CD14-positive monocyte (primary cell): ENCODE results near the gene FAM174B. TPM values are rescaled to one million over a fixed set of nuclear protein-coding genes. Genes with fewer than 3 reads are reported as not detected.

Experiments used
- DNase-seq, 3 donors: peaks; one replicate each; pipeline ENCODE4 v3.0.0-alpha.2; 2011 to 2022
- H2AFZ ChIP-seq: 2 replicates; pipeline ENCODE4 v1.6.0; 2012; ENCODE audit warnings: mild to moderate bottlenecking, low read depth, low read length, inconsistent platforms; ENCODE audit not compliant: insufficient read depth, poor library complexity, severe bottlenecking
- H3K27ac ChIP-seq, 2 donors: 1 replicate in 1 of 2; 2 replicates in 1 of 2; pipeline ENCODE4 v1.5.1; 2012 to 2013; ENCODE audit warnings: low read length in 2 of 2, control low read depth in 1 of 2, inconsistent platforms in 1 of 2, low read depth in 1 of 2, mild to moderate bottlenecking in 1 of 2
- H3K27me3 ChIP-seq, 2 donors: one replicate each; pipeline versions ENCODE4 v1.6.0 to v1.6.1; 2011 to 2013; ENCODE audit warnings: low read length in 2 of 2; ENCODE audit not compliant: control insufficient read depth in 2 of 2, insufficient read depth in 2 of 2
- H3K36me3 ChIP-seq, 2 donors: replicated peaks in 1 of 2; 1 replicate in 1 of 2; 2 replicates in 1 of 2; pipeline versions ENCODE4 v1.5.1 to v1.6.1; 2012 to 2013; ENCODE audit warnings: low read length in 2 of 2, control low read depth in 1 of 2, inconsistent platforms in 1 of 2, mild to moderate bottlenecking in 1 of 2; ENCODE audit not compliant: insufficient read depth in 2 of 2, control insufficient read depth in 1 of 2
- H3K4me1 ChIP-seq, 2 donors: 1 replicate in 1 of 2; 2 replicates in 1 of 2; pipeline versions ENCODE4 v1.5.1 to v1.6.1; 2012 to 2013; ENCODE audit warnings: low read length in 2 of 2, control low read depth in 1 of 2, inconsistent platforms in 1 of 2, mild to moderate bottlenecking in 1 of 2, moderate library complexity in 1 of 2; ENCODE audit not compliant: insufficient read depth in 2 of 2, control insufficient read depth in 1 of 2
- H3K4me2 ChIP-seq: replicated peaks from 2 replicates; pipeline ENCODE3; 2012; ENCODE audit warnings: low read length, moderate library complexity, mild to moderate bottlenecking; ENCODE audit not compliant: poor library complexity, severe bottlenecking; ENCODE audit errors: extremely low read depth
- H3K4me3 ChIP-seq, 3 experiments: fragments of 200-600 bp in 1 of 3; sonication (generic) in 1 of 3; replicated peaks in 1 of 3; 1 replicate in 2 of 3; 2 replicates in 1 of 3; pipeline ENCODE4 v1.5.1; 2011 to 2013; ENCODE audit warnings: low read length in 3 of 3, mild to moderate bottlenecking in 3 of 3, control low read depth in 2 of 3, low read depth in 2 of 3, inconsistent platforms in 1 of 3, moderate library complexity in 1 of 3
- H3K79me2 ChIP-seq: 2 replicates; pipeline ENCODE4 v1.6.0; 2012; ENCODE audit warnings: mild to moderate bottlenecking, control low read depth, inconsistent platforms, low read length, moderate library complexity; ENCODE audit not compliant: insufficient read depth
- H3K9ac ChIP-seq: 2 replicates; pipeline ENCODE4 v1.6.0; 2017; ENCODE audit warnings: low read length, mild to moderate bottlenecking; ENCODE audit not compliant: insufficient read depth, poor library complexity, severe bottlenecking
- H3K9me3 ChIP-seq, 2 donors: replicated peaks in 1 of 2; 1 replicate in 1 of 2; 2 replicates in 1 of 2; pipeline versions ENCODE4 v1.5.1 to v1.6.1; 2012 to 2013; ENCODE audit warnings: low read length in 2 of 2, control low read depth in 1 of 2; ENCODE audit not compliant: control insufficient read depth in 1 of 2, insufficient read depth in 1 of 2
- H4K20me1 ChIP-seq: 2 replicates; pipeline ENCODE4 v1.6.0; 2012; ENCODE audit warnings: mild to moderate bottlenecking, low read length, control low read depth, moderate library complexity; ENCODE audit not compliant: insufficient read depth
- H3K27ac Mint-ChIP-seq, 7 donors: one replicate each; pipeline ENCODE4 v1.8.0; 2020; ENCODE audit warnings: mild to moderate bottlenecking in 7 of 7, mixed read lengths in 7 of 7, moderate library complexity in 6 of 7, inconsistent platforms in 2 of 7
- H3K27me3 Mint-ChIP-seq, 3 donors: one replicate each; pipeline ENCODE4 v1.8.0; 2021 to 2022; ENCODE audit warnings: low read depth in 3 of 3, mild to moderate bottlenecking in 3 of 3, mixed read lengths in 3 of 3, moderate library complexity in 3 of 3, inconsistent platforms in 1 of 3
- H3K36me3 Mint-ChIP-seq, 2 donors: one replicate each; pipeline ENCODE4 v1.8.0; 2020; ENCODE audit warnings: mixed read lengths in 2 of 2, inconsistent platforms in 1 of 2, mild to moderate bottlenecking in 1 of 2
- H3K4me1 Mint-ChIP-seq: one replicate; pipeline ENCODE4 v1.8.0; 2020; ENCODE audit warnings: mild to moderate bottlenecking, mixed read lengths
- H3K4me3 Mint-ChIP-seq, 2 donors: one replicate each; pipeline ENCODE4 v1.8.0; 2020; ENCODE audit warnings: mild to moderate bottlenecking in 2 of 2, mixed read lengths in 2 of 2, moderate library complexity in 1 of 2
- H3K9me3 Mint-ChIP-seq, 7 donors: one replicate each; pipeline ENCODE4 v1.8.0; 2020 to 2022; ENCODE audit warnings: mixed read lengths in 7 of 7, mild to moderate bottlenecking in 6 of 7, moderate library complexity in 6 of 7, inconsistent platforms in 2 of 7
- CTCF ChIP-seq: fragments of 200-600 bp; IDR thresholded peaks from one replicate; pipeline ENCODE4 v1.8.0; 2022; ENCODE audit warnings: antibody characterized with exemption, mild to moderate bottlenecking
- WGBS: methylation state at CpG from one replicate; pipeline ENCODE4 v1.1.5; 2013; ENCODE audit warnings: missing lambda C conversion rate; ENCODE audit not compliant: insufficient coverage; 5-methylcytosine and 5-hydroxymethylcytosine counted together
- intact Hi-C, 2 donors: fragments of 100-400 bp; cut with micrococcal nuclease; formaldehyde crosslinking; loops; one replicate each; pipeline versions ENCODE4 v1.15.0 to v1.15.1; 2023
- polyA plus RNA-seq, 3 donors: library from polyadenylated mRNA; depleted of rRNA in 1 of 3; unstranded in 2 of 3; stranded (reverse) in 1 of 3; fragments of 300-500 nt in 2 of 3; fragments of >200 nt in 1 of 3; fragmentation: Illumina TruSeq in 2 of 3; gene quantifications; 1 replicate in 2 of 3; 2 replicates in 1 of 3; pipeline ENCODE4 v1.2.3, GENCODE V29; 2012 to 2021

FAM174B gene
- polyA plus RNA-seq, 3 donors, result 2.2 to 4.7 (median 3.2) TPM

DNA sequence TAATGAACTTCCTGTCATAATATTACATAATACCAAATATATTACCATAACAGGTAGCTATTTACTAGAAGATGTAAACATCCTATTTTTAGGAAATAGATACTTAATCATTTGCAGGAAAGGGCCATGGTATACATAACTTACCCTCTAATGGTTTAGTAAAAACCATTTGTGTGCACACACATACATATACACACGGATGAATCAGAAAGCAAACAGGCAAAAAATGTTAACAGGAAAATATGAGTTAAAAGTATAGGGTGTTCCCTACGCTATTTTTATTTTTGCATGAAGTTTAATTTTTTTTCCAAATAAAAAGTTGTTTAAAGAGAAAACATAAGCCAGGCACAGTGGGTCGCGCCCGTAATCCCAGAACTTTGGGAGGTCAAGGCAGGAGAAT is 34.6 kb downstream of the FAM174B start:
- Histone ChIP-seq H3K4me2 (no peak overlapping the region), H3K9me3 (no peaks in the 10 kb centered on the region), H3K27ac (no peak overlapping the region), H3K9ac (no peak overlapping the region), H3K36me3 (no peaks in the 10 kb centered on the region), H4K20me1 (no peaks in the 10 kb centered on the region), H2AFZ (no peak overlapping the region), H3K4me3 (no peak overlapping the region), H3K4me1 (no peaks in the 10 kb centered on the region), H3K27me3 (no peaks in the 10 kb centered on the region), H3K79me2 (no peaks in the 10 kb centered on the region)
- WGBS, result 83% methylated on average over 1 of the region's 5 CpGs
- no peak overlapping the region for H3K27ac Mint-ChIP-seq
- H3K4me3 Mint-ChIP-seq, result no peak overlapping the region
- no peaks in the 10 kb centered on the region for H3K9me3 Mint-ChIP-seq
- DNase-seq, result no peak
- no peak for TF ChIP-seq CTCF
- peaks cover 0 to 2% (median 0%) of the 10 kb centered on the region in 3 donors for H3K27me3 Mint-ChIP-seq
- no peaks in the 10 kb centered on the region for H3K4me1 Mint-ChIP-seq
- intact Hi-C loops, result no loop called here
- no peaks in the 10 kb centered on the region for H3K36me3 Mint-ChIP-seq

DNA sequence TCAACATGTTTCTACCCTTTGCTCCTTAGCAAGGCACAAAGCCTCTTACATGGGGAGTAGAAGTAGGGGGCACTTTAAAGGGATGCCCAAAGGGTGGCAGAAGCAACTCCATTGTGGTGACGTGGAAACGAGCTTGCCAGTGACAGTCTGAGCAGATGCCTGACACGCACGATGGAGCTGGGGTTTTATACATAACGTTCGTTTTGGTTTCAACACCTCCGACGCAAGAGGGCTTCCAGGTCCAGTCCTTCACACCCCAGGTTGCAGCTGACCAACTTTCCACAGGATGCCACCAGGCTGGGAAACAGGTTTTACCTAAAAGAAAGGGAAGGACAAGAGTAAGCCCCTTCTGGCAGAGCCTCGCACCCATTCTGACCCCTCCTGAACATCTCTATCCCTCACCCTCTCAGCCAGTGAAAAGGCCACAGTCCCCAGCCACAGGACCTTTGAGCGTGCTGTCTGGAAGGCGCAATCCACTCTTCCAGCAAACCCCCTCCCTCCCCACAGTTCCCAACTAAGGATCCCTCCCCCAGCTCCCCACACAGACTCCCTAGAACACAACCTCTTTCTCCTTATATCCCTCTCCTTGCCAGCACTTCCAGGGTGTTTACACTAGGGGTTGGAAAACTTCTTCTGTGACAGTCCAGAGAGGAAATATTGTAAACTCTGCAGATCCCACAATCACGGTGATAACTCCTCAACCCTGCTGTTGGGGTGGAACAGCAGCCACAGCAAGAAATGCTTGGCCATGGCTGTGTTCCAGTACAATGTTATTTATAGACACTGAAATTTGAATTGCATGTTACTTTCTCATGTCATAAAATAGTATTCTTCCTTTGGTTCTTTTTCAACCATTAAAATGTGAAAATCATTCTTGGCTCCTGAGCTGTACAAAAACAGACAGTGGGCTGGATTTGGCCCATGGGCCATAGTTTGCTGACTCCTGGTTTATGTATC is 36.2 kb downstream of the FAM174B start:
- H3K4me2 ChIP-seq, result no peak overlapping the region
- 90% methylated on average over 11 of the region's 12 CpGs for WGBS
- Mint-ChIP-seq H3K27ac (peak overlapping the region in 1 of 7 donors; percentile 8), H3K4me1 (no peaks in the 10 kb centered on the region), H3K27me3 (peaks cover 0 to 2% (median 0%) of the 10 kb centered on the region in 3 donors), H3K9me3 (no peaks in the 10 kb centered on the region), H3K4me3 (no peak overlapping the region), H3K36me3 (no peaks in the 10 kb centered on the region)
- H3K27me3 ChIP-seq, result no peaks in the 10 kb centered on the region
- no peak for DNase-seq
- intact Hi-C loops, result no loop called here
- no peak overlapping the region for H3K27ac ChIP-seq
- H2AFZ ChIP-seq, result no peak overlapping the region
- no peaks in the 10 kb centered on the region for H4K20me1 ChIP-seq
- no peaks in the 10 kb centered on the region for H3K9me3 ChIP-seq
- no peak for TF ChIP-seq CTCF
- H3K36me3 ChIP-seq, result no peaks in the 10 kb centered on the region
- H3K4me3 ChIP-seq, result no peak overlapping the region
- no peak overlapping the region for H3K9ac ChIP-seq
- H3K79me2 ChIP-seq, result no peaks in the 10 kb centered on the region
- no peaks in the 10 kb centered on the region for H3K4me1 ChIP-seq
